ENCODE data around the gene GSTP1.

- peak; percentile 88 for TF ChIP-seq CTCF (IDR thresholded peaks at IDR 0.05; ENCODE audit: low read depth, low read length, poor library complexity, severe bottlenecking)
- no peak for TF ChIP-seq EZH2phosphoT487 (IDR thresholded peaks at IDR 0.05; ENCODE audit: borderline replicate concordance, low read length)
Observed at GRCh38 chr11:67630228-67630942, 46.8 kb downstream of the GSTP1 start.
